Stimulated activated naive CD4-positive, alpha-beta T cell treated with Interleukin-2 at 50 U/mL for 16 hours (primary cell): Measurements from ENCODE around the gene CNKSR2.

Source experiments
- DNase-seq: peaks from one replicate; lab custom pipeline; 2025; lab: John Stamatoyannopoulos, UW

Gene CNKSR2

GRCh38 chrX:21374163-21374993 is at the start of gene CNKSR2:
Gene CNKSR2, plus strand, starts transcription at chrX:21374418. Its CDS starts 480 bp downstream, at chrX:21374898.
- peak; percentile 42 for DNase-seq

GRCh38 chrX:21354725-21355124 is 19.5 kb upstream of the CNKSR2 start:
- no peak for DNase-seq

GRCh38 chrX:21355831-21356230 is 18.4 kb upstream of the CNKSR2 start:
- no peak for DNase-seq

GRCh38 chrX:21369613-21370012 is 4.6 kb upstream of the CNKSR2 start:
- DNase-seq: no peak

- DNase-seq: no peak
Observed at GRCh38 chrX:21373001-21373400, 1.2 kb upstream of the CNKSR2 start.

- no peak for DNase-seq
Observed at GRCh38 chrX:21373637-21374162, 518 bp upstream of the CNKSR2 start.

- DNase-seq: no peak
Observed at GRCh38 chrX:21374994-21375707, 933 bp downstream of the CNKSR2 start.

GRCh38 chrX:21375708-21376009 is 1.4 kb downstream of the CNKSR2 start:
- no peak for DNase-seq

- DNase-seq: no peak
Observed at GRCh38 chrX:21376636-21377035, 2.4 kb downstream of the CNKSR2 start.

- no peak for DNase-seq
Observed at GRCh38 chrX:21379991-21380390, 5.8 kb downstream of the CNKSR2 start.

- DNase-seq: no peak
Observed at GRCh38 chrX:21382715-21383114, 8.5 kb downstream of the CNKSR2 start.

- no peak for DNase-seq
Observed at GRCh38 chrX:21383546-21383945, 9.3 kb downstream of the CNKSR2 start.

- no peak for DNase-seq
Observed at GRCh38 chrX:21384178-21384577, 10.0 kb downstream of the CNKSR2 start.

- no peak for DNase-seq
Observed at GRCh38 chrX:21394792-21395191, 20.6 kb downstream of the CNKSR2 start.

- DNase-seq: no peak
Observed at GRCh38 chrX:21398426-21398825, 24.2 kb downstream of the CNKSR2 start.

- DNase-seq: no peak
Observed at GRCh38 chrX:21400408-21401121, 26.3 kb downstream of the CNKSR2 start.

- DNase-seq: no peak
Observed at GRCh38 chrX:21408307-21408706, 34.1 kb downstream of the CNKSR2 start.

GRCh38 chrX:21408788-21409187 is 34.6 kb downstream of the CNKSR2 start:
- no peak for DNase-seq

GRCh38 chrX:21412029-21412428 is 37.8 kb downstream of the CNKSR2 start:
- DNase-seq: no peak

GRCh38 chrX:21412883-21413282 is 38.7 kb downstream of the CNKSR2 start:
- DNase-seq: no peak

GRCh38 chrX:21427086-21427485 is 52.9 kb downstream of the CNKSR2 start:
- no peak for DNase-seq

GRCh38 chrX:21437036-21437435 is 62.8 kb downstream of the CNKSR2 start:
- DNase-seq: no peak

- no peak for DNase-seq
Observed at GRCh38 chrX:21438792-21439191, 64.6 kb downstream of the CNKSR2 start.
